Measurements from ENCODE around the gene ARRB1.

DNA sequence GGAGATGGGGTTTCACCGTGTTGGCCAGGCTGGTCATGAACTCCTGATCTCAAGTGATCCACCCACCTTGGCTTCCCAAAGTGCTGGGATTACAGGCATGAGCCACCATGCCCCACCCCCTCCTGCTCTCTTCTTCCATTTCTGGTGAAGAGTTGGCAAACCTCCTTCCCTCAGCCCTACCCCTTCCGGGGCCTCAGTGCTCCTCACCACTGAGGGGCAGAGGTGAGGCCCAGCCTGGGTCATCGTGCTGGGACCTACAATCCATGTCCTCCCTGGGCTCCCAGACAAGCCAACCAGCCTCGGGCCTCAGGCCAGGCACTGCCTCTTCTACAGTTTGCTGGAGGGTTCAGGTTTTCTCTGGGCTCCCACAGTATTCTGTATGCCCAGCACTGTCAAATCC, 125.7 kb downstream of the ARRB1 start:
- no peak for TF ChIP-seq REST (IDR thresholded peaks at IDR 0.05)
- no peak for TF ChIP-seq SREBF2 (IDR thresholded peaks at IDR 0.05)

Measured in A549 (cell line).